IPS-15b (cell line): ENCODE results near the gene VGLL4.
A peak's percentile ranks its signal among the peaks of the same experiment; 100 is the strongest.

ENCODE experiments used
- H3K27me3 ChIP-seq: one replicate; pipeline ENCODE4 v1.6.1; 2013; ENCODE audit warnings: low read length; ENCODE audit not compliant: control insufficient read depth, insufficient read depth
- H3K36me3 ChIP-seq: one replicate; pipeline ENCODE4 v1.6.1; 2013; ENCODE audit warnings: low read length; ENCODE audit not compliant: control insufficient read depth, insufficient read depth
- H3K4me1 ChIP-seq: one replicate; pipeline ENCODE4 v1.6.1; 2013; ENCODE audit warnings: mild to moderate bottlenecking, low read length; ENCODE audit not compliant: control insufficient read depth, insufficient read depth
- H3K4me3 ChIP-seq: one replicate; pipeline ENCODE4 v1.5.1; 2013; ENCODE audit warnings: low read depth, low read length
- H3K9ac ChIP-seq: one replicate; pipeline ENCODE4 v1.6.1; 2013; ENCODE audit warnings: low read depth, mild to moderate bottlenecking, low read length
- H3K9me3 ChIP-seq: one replicate; pipeline ENCODE4 v1.6.1; 2013; ENCODE audit warnings: mild to moderate bottlenecking, low read length; ENCODE audit not compliant: control insufficient read depth, insufficient read depth

VGLL4 gene

GRCh38 chr3:11588338-11588737 is 55.4 kb downstream of the VGLL4 start:
- Histone ChIP-seq H3K4me3 (no peak overlapping the region), H3K4me1 (peaks cover 28% of the 10 kb centered on the region), H3K9ac (peak overlapping the region; percentile 9), H3K36me3 (no peaks in the 10 kb centered on the region), H3K27me3 (no peaks in the 10 kb centered on the region), H3K9me3 (no peaks in the 10 kb centered on the region)

DNA sequence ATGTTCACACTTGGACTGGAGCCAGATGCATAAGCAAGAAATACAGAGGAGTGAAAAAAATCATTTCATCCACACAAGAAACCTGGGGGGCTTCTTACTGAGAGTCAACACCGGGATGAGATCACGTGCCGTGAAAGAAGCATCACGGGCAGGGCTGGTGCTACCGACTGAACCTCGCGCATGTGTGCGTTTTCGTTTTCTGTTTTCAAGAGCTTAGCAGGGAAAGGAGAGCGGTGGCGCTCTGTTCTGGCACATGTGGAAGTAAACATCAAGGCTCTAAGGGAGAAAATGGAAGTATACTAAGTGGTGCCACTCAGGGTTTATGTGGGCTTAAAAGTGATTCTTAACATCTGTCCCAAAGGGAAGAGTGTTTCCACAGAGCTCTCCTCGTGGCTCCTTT is 55.9 kb downstream of the VGLL4 start:
- Histone ChIP-seq H3K36me3 (no peaks in the 10 kb centered on the region), H3K4me1 (peaks cover 29% of the 10 kb centered on the region), H3K9me3 (no peaks in the 10 kb centered on the region), H3K27me3 (no peaks in the 10 kb centered on the region), H3K4me3 (no peak overlapping the region), H3K9ac (no peak overlapping the region)

GRCh38 chr3:11584570-11584969 is 59.1 kb downstream of the VGLL4 start:
- Histone ChIP-seq H3K4me1 (peaks cover 15% of the 10 kb centered on the region), H3K9me3 (no peaks in the 10 kb centered on the region), H3K36me3 (no peaks in the 10 kb centered on the region), H3K4me3 (no peak overlapping the region), H3K9ac (no peak overlapping the region), H3K27me3 (no peaks in the 10 kb centered on the region)

DNA sequence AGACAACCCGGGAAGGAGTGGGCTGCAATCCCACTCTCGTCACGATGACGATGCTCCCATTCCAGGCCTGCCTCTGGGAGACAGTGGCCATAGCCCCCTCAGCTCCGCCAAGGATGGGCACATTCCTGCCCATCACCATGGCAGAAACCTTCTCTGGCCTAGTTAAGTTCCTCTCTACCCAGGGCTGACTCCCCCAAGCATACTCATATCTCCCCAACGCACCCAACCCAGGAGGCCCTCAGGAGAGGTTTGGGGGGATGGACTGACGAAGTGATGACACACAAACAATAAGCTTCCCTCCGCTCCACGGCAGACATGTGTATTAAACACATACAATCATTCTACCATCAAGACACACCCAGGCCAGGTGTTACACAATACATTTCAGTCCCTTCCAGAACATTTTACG is 60.1 kb downstream of the VGLL4 start:
- no peak overlapping the region for H3K9ac ChIP-seq
- no peaks in the 10 kb centered on the region for H3K36me3 ChIP-seq

GRCh38 chr3:11583235-11583634 is 60.5 kb downstream of the VGLL4 start:
- no peak overlapping the region for H3K9ac ChIP-seq
- no peaks in the 10 kb centered on the region for H3K9me3 ChIP-seq
- H3K4me1 ChIP-seq, result peaks cover 15% of the 10 kb centered on the region
- H3K27me3 ChIP-seq, result no peaks in the 10 kb centered on the region
- no peak overlapping the region for H3K4me3 ChIP-seq
- no peaks in the 10 kb centered on the region for H3K36me3 ChIP-seq

More for the DNA sequence above, 60.1 kb downstream of the VGLL4 start:
- Histone ChIP-seq H3K9me3 (no peaks in the 10 kb centered on the region), H3K27me3 (no peaks in the 10 kb centered on the region), H3K4me3 (no peak overlapping the region), H3K4me1 (peaks cover 15% of the 10 kb centered on the region)

- Histone ChIP-seq H3K36me3 (no peaks in the 10 kb centered on the region), H3K4me1 (peaks cover 15% of the 10 kb centered on the region), H3K27me3 (no peaks in the 10 kb centered on the region), H3K9me3 (no peaks in the 10 kb centered on the region), H3K4me3 (peak overlapping the region; percentile 64), H3K9ac (no peak overlapping the region)
Observed at GRCh38 chr3:11582191-11582968, 61.3 kb downstream of the VGLL4 start.

DNA sequence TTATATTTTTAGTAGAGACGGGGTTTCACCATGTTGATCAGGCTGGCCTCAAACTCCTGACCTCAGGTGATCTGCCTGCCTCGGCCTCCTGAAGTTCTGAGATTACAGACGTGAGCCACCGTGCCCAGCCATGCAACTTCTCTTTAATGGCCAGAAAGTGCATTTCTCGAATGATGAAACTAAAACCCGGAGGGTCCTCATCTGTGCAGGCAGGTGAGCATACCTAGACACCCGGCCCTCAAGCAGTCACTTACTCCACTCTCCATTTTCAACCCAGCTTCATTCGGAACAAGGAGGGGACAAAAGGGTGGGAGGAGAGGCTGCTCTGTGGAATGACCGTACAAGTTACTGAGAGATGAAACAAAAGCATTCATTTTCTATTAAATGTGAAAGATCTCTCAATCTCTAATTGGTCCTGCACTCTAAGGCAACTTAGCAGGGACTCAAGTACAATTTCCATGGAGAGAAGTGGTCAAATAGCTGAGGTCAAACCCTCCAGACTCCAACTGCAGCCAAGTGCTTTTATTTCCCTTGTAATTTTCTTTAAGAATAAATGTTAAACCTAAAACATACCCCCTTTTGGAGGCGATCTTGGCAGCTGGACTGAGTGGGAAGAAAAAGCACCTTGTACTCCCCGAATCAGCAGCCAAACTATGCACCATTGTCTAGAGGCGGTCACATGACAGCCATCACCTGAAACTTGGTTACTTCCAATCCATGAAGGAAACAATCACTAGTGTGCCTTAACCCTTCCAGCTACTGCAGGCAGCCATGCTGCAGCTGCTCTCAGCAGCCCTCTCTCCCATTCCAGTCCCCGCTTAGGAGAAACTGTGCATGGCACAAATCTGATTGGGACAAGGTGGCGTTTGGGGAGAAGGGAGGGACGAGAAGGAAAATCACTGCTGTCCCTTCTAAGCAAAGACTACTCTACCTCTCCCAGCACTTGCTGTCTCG is 62.2 kb downstream of the VGLL4 start:
- peaks cover 15% of the 10 kb centered on the region for H3K4me1 ChIP-seq
- H3K9ac ChIP-seq, result no peak overlapping the region
- H3K27me3 ChIP-seq, result no peaks in the 10 kb centered on the region
- no peaks in the 10 kb centered on the region for H3K36me3 ChIP-seq
- no peaks in the 10 kb centered on the region for H3K9me3 ChIP-seq
- H3K4me3 ChIP-seq, result peak overlapping the region; percentile 64

GRCh38 chr3:11580645-11581044 is 63.1 kb downstream of the VGLL4 start:
- Histone ChIP-seq H3K9ac (no peak overlapping the region), H3K36me3 (no peaks in the 10 kb centered on the region), H3K27me3 (no peaks in the 10 kb centered on the region), H3K4me3 (no peak overlapping the region), H3K4me1 (peaks cover 15% of the 10 kb centered on the region), H3K9me3 (no peaks in the 10 kb centered on the region)

GRCh38 chr3:11578169-11578568 is 65.5 kb downstream of the VGLL4 start:
- no peak overlapping the region for H3K4me3 ChIP-seq
- no peaks in the 10 kb centered on the region for H3K36me3 ChIP-seq
- no peaks in the 10 kb centered on the region for H3K27me3 ChIP-seq
- no peaks in the 10 kb centered on the region for H3K9me3 ChIP-seq
- H3K4me1 ChIP-seq, result peaks cover 13% of the 10 kb centered on the region
- no peak overlapping the region for H3K9ac ChIP-seq

GRCh38 chr3:11576453-11576852 is 67.3 kb downstream of the VGLL4 start:
- Histone ChIP-seq H3K9ac (no peak overlapping the region), H3K4me3 (no peak overlapping the region), H3K36me3 (no peaks in the 10 kb centered on the region), H3K9me3 (no peaks in the 10 kb centered on the region), H3K4me1 (peaks cover 3% of the 10 kb centered on the region), H3K27me3 (no peaks in the 10 kb centered on the region)

DNA sequence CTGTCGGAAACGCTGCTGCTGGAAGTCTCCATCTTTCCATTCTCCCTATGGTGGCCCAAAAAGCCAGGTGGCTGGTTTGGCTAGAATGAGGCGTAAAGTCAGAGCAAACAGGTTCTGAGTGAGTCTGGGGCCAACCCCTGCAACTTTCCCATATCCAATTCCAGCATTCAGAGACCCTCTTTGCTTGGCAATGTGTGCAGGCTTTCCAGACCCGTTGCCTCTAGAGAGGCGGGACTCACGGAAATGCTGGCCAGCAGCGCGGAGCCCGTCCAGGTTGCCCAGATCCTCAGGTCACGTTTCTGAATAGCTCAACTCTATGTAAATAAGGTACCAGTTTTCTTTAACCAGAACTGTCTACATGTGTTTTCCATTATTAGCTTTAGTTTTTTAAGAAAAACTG is 68.0 kb downstream of the VGLL4 start:
- Histone ChIP-seq H3K27me3 (no peaks in the 10 kb centered on the region), H3K9me3 (no peaks in the 10 kb centered on the region), H3K4me1 (no peaks in the 10 kb centered on the region), H3K9ac (no peak overlapping the region), H3K36me3 (no peaks in the 10 kb centered on the region), H3K4me3 (no peak overlapping the region)
